B cell (primary cell): ENCODE results near the gene TCF25. TPM values are rescaled to one million over a fixed set of nuclear protein-coding genes. Genes with fewer than 3 reads are reported as not detected.

Source experiments
- ATAC-seq: fragments of 200-7000 bp; cut with Tn5 transposase; one replicate; pipeline ENCODE4 v1.10.0; 2021; ENCODE audit warnings: low read depth, mild to moderate bottlenecking, moderate number of reproducible peaks, moderate library complexity
- CTCF ChIA-PET: fragments of 350-600 bp; sonication (Branson Sonifier 250); formaldehyde crosslinking; loops from one replicate; lab custom pipeline; 2021; ENCODE audit warnings: antibody characterized with exemption, inconsistent platforms; lab: Charles Lee
- POLR2A ChIA-PET: fragments of 350-600 bp; sonication (Branson Sonifier 250); formaldehyde crosslinking; loops from one replicate; lab custom pipeline; 2021; ENCODE audit warnings: antibody characterized with exemption; lab: Charles Lee
- DNase-seq: peaks from one replicate; pipeline ENCODE4 v3.0.0; 2013
- H2AFZ ChIP-seq: 2 replicates; pipeline ENCODE4 v1.6.1; 2012; ENCODE audit warnings: mild to moderate bottlenecking, low read depth, low read length; ENCODE audit not compliant: insufficient read depth, poor library complexity, severe bottlenecking
- H3K27ac ChIP-seq, 2 donors: 1 replicate in 1 of 2; 2 replicates in 1 of 2; pipeline ENCODE4 v1.5.1; 2012 to 2013; ENCODE audit warnings: low read length in 2 of 2, mild to moderate bottlenecking in 2 of 2, moderate library complexity in 1 of 2
- H3K27me3 ChIP-seq, 4 experiments: fragments of 200-600 bp in 1 of 4; sonication (generic) in 1 of 4; replicated peaks in 1 of 4; 1 replicate in 2 of 4; 2 replicates in 2 of 4; pipeline versions ENCODE4 v1.6.1 to v1.7.0; 2013 to 2016; ENCODE audit warnings: low read length in 3 of 4, mild to moderate bottlenecking in 2 of 4, mixed read lengths in 1 of 4, moderate library complexity in 1 of 4; ENCODE audit not compliant: insufficient read depth in 4 of 4, control insufficient read depth in 3 of 4; ENCODE audit errors: control extremely low read depth in 1 of 4
- H3K36me3 ChIP-seq, 2 experiments: replicated peaks in 1 of 2; 1 replicate in 1 of 2; 2 replicates in 1 of 2; pipeline versions ENCODE4 v1.6.1 to v1.7.1; 2013; ENCODE audit warnings: low read length in 1 of 2; ENCODE audit not compliant: insufficient read depth in 2 of 2, control insufficient read depth in 1 of 2; ENCODE audit errors: control extremely low read depth in 1 of 2, extremely low read depth in 1 of 2
- H3K4me1 ChIP-seq, 2 donors: fragments of 200-600 bp in 1 of 2; sonication (generic) in 1 of 2; 1 replicate in 1 of 2; 2 replicates in 1 of 2; pipeline versions ENCODE4 v1.5.1 to v1.6.1; 2013 to 2017; ENCODE audit warnings: low read length in 2 of 2; ENCODE audit not compliant: control insufficient read depth in 2 of 2, insufficient read depth in 2 of 2
- H3K4me2 ChIP-seq: replicated peaks from 2 replicates; pipeline ENCODE3; 2012; ENCODE audit warnings: mild to moderate bottlenecking, low read depth, low read length; ENCODE audit not compliant: poor library complexity, severe bottlenecking
- H3K4me3 ChIP-seq, 5 experiments: fragments of 200-600 bp in 1 of 5; sonication (generic) in 1 of 5; 1 replicate in 3 of 5; 2 replicates in 2 of 5; pipeline versions ENCODE4 v1.5.1 to v1.7.0; 2011 to 2016; ENCODE audit warnings: low read length in 4 of 5, mild to moderate bottlenecking in 4 of 5, low read depth in 2 of 5, control low read depth in 1 of 5, moderate library complexity in 1 of 5; ENCODE audit not compliant: insufficient read depth in 1 of 5; ENCODE audit errors: control extremely low read depth in 1 of 5, extremely low read depth in 1 of 5
- H3K79me2 ChIP-seq: fragments of 200-600 bp; sonication (generic); one replicate; pipeline ENCODE4 v1.6.0; 2016; ENCODE audit warnings: low read length; ENCODE audit not compliant: control insufficient read depth, insufficient read depth
- H3K9ac ChIP-seq: fragments of 200-600 bp; sonication (generic); 2 replicates; pipeline ENCODE4 v1.6.1; 2017; ENCODE audit warnings: mild to moderate bottlenecking, low read length, moderate library complexity
- H3K9me3 ChIP-seq, 3 donors: one replicate each; pipeline versions ENCODE4 v1.6.1 to v1.7.1; 2013; ENCODE audit warnings: low read length in 2 of 3; ENCODE audit not compliant: control insufficient read depth in 2 of 3, insufficient read depth in 1 of 3; ENCODE audit errors: control extremely low read depth in 1 of 3
- H4K20me1 ChIP-seq: 2 replicates; pipeline ENCODE4 v1.6.0; 2012; ENCODE audit warnings: mild to moderate bottlenecking, low read length; ENCODE audit not compliant: insufficient read depth, control insufficient read depth, poor library complexity, severe bottlenecking
- H3K27ac Mint-ChIP-seq: one replicate; pipeline ENCODE4 v1.8.0; 2021; ENCODE audit warnings: mixed read lengths
- H3K27me3 Mint-ChIP-seq: one replicate; pipeline ENCODE4 v1.8.0; 2021; ENCODE audit warnings: mixed read lengths
- H3K4me1 Mint-ChIP-seq: one replicate; pipeline ENCODE4 v1.8.0; 2021; ENCODE audit warnings: mixed read lengths
- H3K4me3 Mint-ChIP-seq: one replicate; pipeline ENCODE4 v1.8.0; 2021; ENCODE audit warnings: mixed read lengths
- H3K9me3 Mint-ChIP-seq: one replicate; pipeline ENCODE4 v1.8.0; 2022; ENCODE audit warnings: mixed read lengths; ENCODE audit not compliant: insufficient read depth
- CTCF ChIP-seq: fragments of 200-600 bp; IDR thresholded peaks from one replicate; pipeline ENCODE4 v1.8.0; 2022; ENCODE audit warnings: antibody characterized with exemption, mild to moderate bottlenecking
- EZH2 ChIP-seq: IDR thresholded peaks from 2 replicates; pipeline ENCODE4 v1.6.1; 2012; ENCODE audit warnings: borderline replicate concordance, low read depth, mild to moderate bottlenecking, moderate library complexity, low read length; ENCODE audit not compliant: insufficient read depth, poor library complexity, severe bottlenecking
- WGBS: methylation state at CpG from one replicate; pipeline ENCODE4 v1.1.5; 2013; ENCODE audit warnings: missing lambda C conversion rate; ENCODE audit not compliant: insufficient coverage; 5-methylcytosine and 5-hydroxymethylcytosine counted together
- intact Hi-C: fragments of 100-400 bp; cut with micrococcal nuclease; formaldehyde crosslinking; loops from one replicate; pipeline ENCODE4 v1.10.0; 2022
- polyA plus RNA-seq: library from polyadenylated mRNA; depleted of rRNA; stranded (reverse); fragments of >200 nt; gene quantifications from 2 replicates; pipeline ENCODE4 v1.2.3, GENCODE V29; 2012
- total RNA-seq, 2 donors: library from RNA; stranded (reverse); fragments of 120-200 nt in 1 of 2; gene quantifications; 1 replicate in 1 of 2; 2 replicates in 1 of 2; pipeline versions ENCODE4 v1.2.3 to v1.2.4, GENCODE V29; 2013 to 2022

Gene TCF25
- total and polyA plus RNA-seq, 2 donors (not counting 1 experiment from before 2014, with no cell fraction given) = 200 to 444 TPM

DNA sequence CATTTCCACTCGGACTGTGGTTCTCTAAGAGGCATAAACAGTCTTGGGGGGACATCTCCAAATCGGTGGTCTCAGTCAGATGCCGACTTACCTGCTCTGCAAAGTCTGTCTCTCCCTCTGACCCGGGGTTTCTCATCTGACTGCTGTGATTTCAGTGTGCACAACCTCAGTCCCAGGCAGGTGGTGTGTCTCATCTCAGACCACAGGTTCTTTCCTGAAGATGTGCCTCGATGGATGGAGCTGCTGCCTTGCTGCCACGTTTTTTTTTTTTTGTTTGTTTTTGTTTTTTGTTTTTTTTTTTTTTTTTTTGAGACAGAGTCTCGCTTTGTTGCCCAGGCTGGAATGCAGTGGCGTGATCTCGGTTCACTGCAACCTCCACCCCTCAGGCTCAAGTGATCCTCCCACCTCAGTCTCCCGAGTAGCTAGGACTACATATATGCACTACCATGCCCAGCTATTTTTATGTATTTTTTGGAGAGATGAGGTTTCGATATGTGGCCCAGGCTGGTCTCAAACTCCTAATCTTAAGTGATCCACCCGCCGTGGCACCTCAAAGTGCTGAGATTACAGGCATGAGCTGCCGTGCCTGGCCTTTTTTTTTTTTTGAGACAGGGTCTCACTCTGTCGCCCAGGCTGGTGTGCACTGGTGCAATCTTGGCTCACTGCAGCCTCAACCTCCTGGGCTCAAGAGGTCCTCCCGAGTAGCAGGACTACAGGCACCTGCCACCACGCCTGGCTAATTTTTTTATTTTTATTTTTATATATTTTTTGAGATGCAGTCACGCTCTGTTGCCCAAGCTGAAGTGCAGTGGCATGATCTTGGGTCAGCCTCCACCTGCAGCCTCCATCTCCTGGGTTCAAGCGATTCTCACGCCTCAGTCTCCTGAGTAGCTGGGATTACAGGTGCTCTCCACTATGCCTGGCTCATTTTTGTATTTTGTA is 29.7 kb upstream of the TCF25 start:
- Mint-ChIP-seq H3K9me3 (no peaks in the 10 kb centered on the region), H3K4me1 (peaks cover 17% of the 10 kb centered on the region), H3K27me3 (no peaks in the 10 kb centered on the region), H3K4me3 (no peak overlapping the region), H3K27ac (no peak overlapping the region)
- ATAC-seq = no peak
- WGBS = 78% methylated on average over 8 of the region's 20 CpGs
- CTCF ChIA-PET = interaction anchor here (1.0 to 1.1 kb wide), 2 partner anchors 16 to 17 kb away, joined by 3 read pairs; no protein-coding TSS in a partner anchor
- Histone ChIP-seq H4K20me1 (no peaks in the 10 kb centered on the region), H3K4me3 (no peak overlapping the region), H3K4me1 (peaks cover 6 to 11% of the 10 kb centered on the region in 2 donors), H3K79me2 (no peaks in the 10 kb centered on the region), H3K9ac (no peak overlapping the region), H3K27ac (no peak overlapping the region), H3K27me3 (no peaks in the 10 kb centered on the region), H2AFZ (no peak overlapping the region), H3K36me3 (no peaks in the 10 kb centered on the region), H3K4me2 (no peak overlapping the region), H3K9me3 (no peaks in the 10 kb centered on the region)
- TF ChIP-seq EZH2 (no peak), CTCF (no peak)
- intact Hi-C loops = no loop called here
- DNase-seq = no peak
- POLR2A ChIA-PET = no interaction called here
